Cardiac muscle cell (in vitro differentiated cells and primary cell): Measurements from ENCODE around the gene PEX14. TPM values are rescaled to one million over a fixed set of nuclear protein-coding genes. Genes with fewer than 3 reads are reported as not detected.

Source experiments
- DNase-seq, 2 donors: peaks; one replicate each; pipeline versions ENCODE4 v3.0.0 to v3.0.0-alpha.2; 2010 to 2017; ENCODE audit warnings: low read depth in 1 of 2, low spot score in 1 of 2
- H3K27ac ChIP-seq: fragments of 200-600 bp; sonication (generic); 2 replicates; pipeline ENCODE4 v1.5.1; 2016
- H3K27me3 ChIP-seq: fragments of 200-600 bp; sonication (generic); 2 replicates; pipeline ENCODE4 v1.6.0; 2016; ENCODE audit warnings: control low read depth
- H3K36me3 ChIP-seq: fragments of 200-600 bp; sonication (generic); 2 replicates; pipeline ENCODE4 v1.5.1; 2016; ENCODE audit warnings: control low read depth
- H3K4me1 ChIP-seq: fragments of 200-600 bp; sonication (generic); 2 replicates; pipeline ENCODE4 v1.8.1; 2017; ENCODE audit warnings: low read depth, mild to moderate bottlenecking, mixed run types
- H3K4me3 ChIP-seq: fragments of 200-600 bp; sonication (generic); 2 replicates; pipeline ENCODE4 v1.5.1; 2016; ENCODE audit warnings: mild to moderate bottlenecking
- H3K9me3 ChIP-seq: fragments of 200-600 bp; sonication (generic); 2 replicates; pipeline ENCODE4 v1.5.1; 2017; ENCODE audit warnings: low read depth, mild to moderate bottlenecking, control low read depth
- CTCF ChIP-seq: IDR thresholded peaks from 2 replicates; pipeline ENCODE4 v1.5.1; 2012; ENCODE audit warnings: low read depth, mild to moderate bottlenecking, low read length
- polyA plus RNA-seq: library from polyadenylated mRNA; unstranded; fragments of >200 nt; fragmentation: Nextera tagmentation; extraction: Ambion mirVana; gene quantifications from 2 replicates; pipeline ENCODE4 v1.2.1, GENCODE V29; 2016
- total RNA-seq: library from RNA; depleted of rRNA; stranded (reverse); fragments of >200 nt; gene quantifications from 2 replicates; pipeline ENCODE4 v1.2.3, GENCODE V29; 2016

PEX14 gene
- total and polyA plus RNA-seq, 2 experiments from 2014 or later = 25.0 to 32.1 TPM

- Histone ChIP-seq H3K9me3 (no peaks in the 10 kb centered on the region), H3K27ac (no peak overlapping the region), H3K36me3 (peaks cover 3% of the 10 kb centered on the region), H3K4me1 (no peaks in the 10 kb centered on the region), H3K4me3 (no peak overlapping the region), H3K27me3 (no peaks in the 10 kb centered on the region)
- no peak for DNase-seq
- TF ChIP-seq CTCF = no peak
Observed at GRCh38 chr1:10624256-10625050, 149.7 kb downstream of the PEX14 start.

GRCh38 chr1:10625076-10625475, 150.3 kb downstream of the PEX14 start:
- H3K27me3 ChIP-seq = no peaks in the 10 kb centered on the region
- TF ChIP-seq CTCF = no peak
- no peak overlapping the region for H3K4me3 ChIP-seq
- H3K36me3 ChIP-seq = peaks cover 3% of the 10 kb centered on the region
- no peak overlapping the region for H3K27ac ChIP-seq
- no peaks in the 10 kb centered on the region for H3K4me1 ChIP-seq
- no peak for DNase-seq
- H3K9me3 ChIP-seq = no peaks in the 10 kb centered on the region

DNA sequence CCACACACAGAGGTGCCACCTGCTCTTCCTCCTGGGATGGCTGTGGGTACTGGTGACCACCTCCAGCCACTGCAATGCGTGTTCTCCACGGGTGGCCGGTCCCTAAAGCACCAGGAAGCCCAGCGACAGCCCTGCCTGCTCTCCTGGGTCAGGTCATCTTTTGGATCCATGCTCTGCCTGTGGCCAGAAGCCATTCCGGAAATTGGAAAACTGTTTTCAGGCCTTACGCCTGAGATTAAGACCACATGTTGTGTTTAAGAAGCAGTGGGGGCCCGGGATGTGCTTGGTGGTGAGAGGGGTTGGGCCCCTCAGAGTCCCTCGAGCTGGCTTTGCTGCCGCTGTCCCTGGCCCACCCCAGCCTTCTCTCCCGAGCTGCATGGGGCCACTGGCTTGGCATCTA, 150.8 kb downstream of the PEX14 start:
- Histone ChIP-seq H3K27ac (no peak overlapping the region), H3K4me3 (no peak overlapping the region), H3K4me1 (peaks cover under 1% of the 10 kb centered on the region), H3K36me3 (peaks cover 3% of the 10 kb centered on the region), H3K27me3 (no peaks in the 10 kb centered on the region), H3K9me3 (no peaks in the 10 kb centered on the region)
- no peak for DNase-seq
- TF ChIP-seq CTCF = no peak

DNA sequence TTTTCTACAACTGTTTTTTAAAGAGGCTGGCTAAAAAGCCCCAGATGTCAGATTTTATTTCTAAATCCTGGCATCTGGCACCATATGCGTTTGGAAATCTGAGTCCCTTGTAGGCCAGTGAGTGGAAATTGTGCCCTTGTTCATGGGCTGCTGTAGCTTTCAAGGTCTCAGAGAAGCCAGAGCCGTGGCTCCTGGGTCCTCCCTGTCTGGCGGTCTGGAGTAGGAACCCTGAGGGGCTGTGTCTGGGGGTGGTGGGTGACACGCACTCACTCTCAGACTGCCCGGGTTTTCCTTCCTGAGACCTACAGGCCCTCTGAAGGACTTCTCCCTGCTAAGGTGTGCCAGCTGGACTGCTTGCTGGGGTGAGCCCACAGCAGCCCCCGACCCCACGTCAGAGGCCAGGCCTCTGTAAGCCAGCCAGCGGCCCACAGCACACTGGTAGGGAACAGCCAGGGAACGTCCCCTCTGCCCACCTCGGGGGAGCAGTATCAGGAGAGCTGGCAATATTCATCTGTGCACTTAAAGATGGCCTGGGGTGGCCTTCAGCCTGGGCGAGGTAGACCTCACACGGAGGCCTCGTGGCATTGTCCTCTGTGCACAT, 151.5 kb downstream of the PEX14 start:
- H3K27ac ChIP-seq = no peak overlapping the region
- H3K4me3 ChIP-seq = no peak overlapping the region
- DNase-seq = no peak
- no peaks in the 10 kb centered on the region for H3K9me3 ChIP-seq
- peaks cover 7% of the 10 kb centered on the region for H3K4me1 ChIP-seq
- no peak for TF ChIP-seq CTCF
- peaks cover 3% of the 10 kb centered on the region for H3K36me3 ChIP-seq
- no peaks in the 10 kb centered on the region for H3K27me3 ChIP-seq

DNA sequence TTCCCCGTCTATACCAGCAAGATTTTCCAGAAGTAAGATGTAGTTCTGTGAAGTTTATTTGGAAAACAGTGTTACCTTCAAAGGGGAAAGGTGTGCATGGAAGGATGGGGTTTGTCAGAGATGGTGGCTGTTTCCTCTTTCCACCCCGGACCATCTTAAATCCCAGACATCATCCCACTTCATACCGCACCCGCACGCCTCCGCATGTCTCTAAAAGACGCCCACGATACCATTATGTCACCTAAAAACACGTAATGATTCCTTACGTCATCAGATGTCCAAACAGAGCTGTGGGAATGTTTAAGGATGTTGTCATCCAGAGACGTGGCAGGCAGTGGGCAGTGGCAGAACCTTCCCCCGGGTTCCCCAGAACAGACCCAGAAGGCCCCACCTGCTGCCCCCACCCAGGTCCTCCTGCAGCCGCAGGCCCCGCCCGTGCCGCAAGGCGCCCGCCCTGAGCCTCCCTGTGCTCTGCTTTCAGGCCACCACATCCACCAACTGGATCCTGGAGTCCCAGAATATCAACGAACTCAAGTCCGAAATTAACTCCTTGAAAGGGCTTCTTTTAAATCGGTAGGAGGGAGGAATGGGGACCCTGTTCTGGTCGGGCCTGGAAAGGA, 152.2 kb downstream of the PEX14 start:
- Histone ChIP-seq H3K9me3 (no peaks in the 10 kb centered on the region), H3K4me1 (peaks cover 14% of the 10 kb centered on the region), H3K36me3 (peaks cover 3% of the 10 kb centered on the region), H3K27me3 (no peaks in the 10 kb centered on the region), H3K4me3 (no peak overlapping the region), H3K27ac (no peak overlapping the region)
- no peak for TF ChIP-seq CTCF
- no peak for DNase-seq
